ENCODE data around the gene TAF5. TPM values are rescaled to one million over a fixed set of nuclear protein-coding genes. Genes with fewer than 3 reads are reported as not detected.

TAF5 gene
- total and polyA plus RNA-seq, 10 of the 15 experiments (the other 5 are each of a cell fraction or from before 2014, with no cell fraction given) = 3.7 to 9.2 (median 7.3) TPM

DNA sequence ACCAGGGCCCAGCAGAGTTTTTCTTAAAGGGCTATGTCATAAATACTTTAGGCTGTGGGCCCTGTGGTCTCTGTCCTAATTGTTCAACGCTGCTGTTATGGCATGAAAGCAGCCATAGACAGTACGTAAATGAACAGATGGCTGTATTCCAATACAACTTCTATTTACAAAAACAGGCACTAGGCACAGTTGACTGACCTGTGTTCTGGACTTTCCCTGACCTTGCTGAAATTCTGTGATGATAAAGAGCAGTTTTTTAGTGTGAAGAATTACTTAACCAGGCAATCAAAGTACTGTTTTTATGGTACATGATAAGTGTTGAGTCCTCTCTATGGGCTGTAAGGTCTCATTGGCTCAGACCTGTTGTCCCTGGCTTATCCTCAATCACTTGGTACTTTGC, 45.8 kb downstream of the TAF5 start:
- intact Hi-C loops (cut with micrococcal nuclease; ENCODE audit: unreplicated experiment) (loop anchor here (10.0 kb wide), 1 partner anchor 181 kb away; no protein-coding TSS in a partner anchor), in situ Hi-C loops (cut with MboI) (no loop called here)
- no peak for DNase-seq (ENCODE audit: low read depth, low spot score)
- H3K4me1 ChIP-seq (ENCODE audit: control insufficient read depth, insufficient read depth, low read length) = no peaks in the 10 kb centered on the region
- H3K27ac ChIP-seq (ENCODE audit: control insufficient read depth, insufficient read depth) = no peak overlapping the region
- 100% methylated on average over 2 of the region's 2 CpGs for WGBS (ENCODE audit: insufficient coverage, insufficient replicate concordance, low lambda C conversion rate, missing lambda C conversion rate)
- no peak overlapping the region for H3K4me3 ChIP-seq
- H3K27me3 ChIP-seq (replicated peaks in 1 of 2; ENCODE audit: control insufficient read depth in 2 of 2, insufficient read depth in 2 of 2, low read length in 1 of 2) = no peaks in the 10 kb centered on the region
- no peak overlapping the region for H3K4me2 ChIP-seq (ENCODE audit: control insufficient read depth, insufficient read depth)
- no peak for ATAC-seq
- CTCF ChIA-PET = interaction anchor here (0.9 to 8.0 kb wide), 4 partner anchors 38 to 129 kb away, joined by 5 to 195 read pairs (median 101); partner anchors contain the start of genes CALHM2 and CALHM3
- H3K9me3 ChIP-seq (replicated peaks; ENCODE audit: control insufficient read depth, insufficient read depth, low read length) = no peaks in the 10 kb centered on the region
- POLR2A ChIA-PET = no interaction called here
- SMC1A ChIA-PET (ENCODE audit: uncharacterized antibody, unreplicated experiment) = interaction anchor here (1.3 to 4.5 kb wide), 2 partner anchors 63 to 72 kb away, joined by 4 to 43 read pairs; no protein-coding TSS in a partner anchor
- RAD21 ChIA-PET (ENCODE audit: unreplicated experiment) = interaction anchor here (0.6 kb wide), 1 partner anchor 536 kb away, joined by 3 read pairs; no protein-coding TSS in a partner anchor
- H3K9ac ChIP-seq (ENCODE audit: control insufficient read depth, insufficient read depth, low read length) = no peak overlapping the region
- no peak for FAIRE-seq
- H2AFZ ChIP-seq (ENCODE audit: control insufficient read depth, low read depth, low read length) = no peak overlapping the region
- TF ChIP-seq, protein P1, sequence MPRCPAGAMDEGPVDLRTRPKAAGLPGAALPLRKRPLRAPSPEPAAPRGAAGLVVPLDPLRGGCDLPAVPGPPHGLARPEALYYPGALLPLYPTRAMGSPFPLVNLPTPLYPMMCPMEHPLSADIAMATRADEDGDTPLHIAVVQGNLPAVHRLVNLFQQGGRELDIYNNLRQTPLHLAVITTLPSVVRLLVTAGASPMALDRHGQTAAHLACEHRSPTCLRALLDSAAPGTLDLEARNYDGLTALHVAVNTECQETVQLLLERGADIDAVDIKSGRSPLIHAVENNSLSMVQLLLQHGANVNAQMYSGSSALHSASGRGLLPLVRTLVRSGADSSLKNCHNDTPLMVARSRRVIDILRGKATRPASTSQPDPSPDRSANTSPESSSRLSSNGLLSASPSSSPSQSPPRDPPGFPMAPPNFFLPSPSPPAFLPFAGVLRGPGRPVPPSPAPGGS (IDR thresholded peaks at IDR 0.05; ENCODE audit: borderline replicate concordance, insufficient read depth, low read depth, low read length, poor library complexity, severe bottlenecking) = no peak
- TF ChIP-seq, protein P2, sequence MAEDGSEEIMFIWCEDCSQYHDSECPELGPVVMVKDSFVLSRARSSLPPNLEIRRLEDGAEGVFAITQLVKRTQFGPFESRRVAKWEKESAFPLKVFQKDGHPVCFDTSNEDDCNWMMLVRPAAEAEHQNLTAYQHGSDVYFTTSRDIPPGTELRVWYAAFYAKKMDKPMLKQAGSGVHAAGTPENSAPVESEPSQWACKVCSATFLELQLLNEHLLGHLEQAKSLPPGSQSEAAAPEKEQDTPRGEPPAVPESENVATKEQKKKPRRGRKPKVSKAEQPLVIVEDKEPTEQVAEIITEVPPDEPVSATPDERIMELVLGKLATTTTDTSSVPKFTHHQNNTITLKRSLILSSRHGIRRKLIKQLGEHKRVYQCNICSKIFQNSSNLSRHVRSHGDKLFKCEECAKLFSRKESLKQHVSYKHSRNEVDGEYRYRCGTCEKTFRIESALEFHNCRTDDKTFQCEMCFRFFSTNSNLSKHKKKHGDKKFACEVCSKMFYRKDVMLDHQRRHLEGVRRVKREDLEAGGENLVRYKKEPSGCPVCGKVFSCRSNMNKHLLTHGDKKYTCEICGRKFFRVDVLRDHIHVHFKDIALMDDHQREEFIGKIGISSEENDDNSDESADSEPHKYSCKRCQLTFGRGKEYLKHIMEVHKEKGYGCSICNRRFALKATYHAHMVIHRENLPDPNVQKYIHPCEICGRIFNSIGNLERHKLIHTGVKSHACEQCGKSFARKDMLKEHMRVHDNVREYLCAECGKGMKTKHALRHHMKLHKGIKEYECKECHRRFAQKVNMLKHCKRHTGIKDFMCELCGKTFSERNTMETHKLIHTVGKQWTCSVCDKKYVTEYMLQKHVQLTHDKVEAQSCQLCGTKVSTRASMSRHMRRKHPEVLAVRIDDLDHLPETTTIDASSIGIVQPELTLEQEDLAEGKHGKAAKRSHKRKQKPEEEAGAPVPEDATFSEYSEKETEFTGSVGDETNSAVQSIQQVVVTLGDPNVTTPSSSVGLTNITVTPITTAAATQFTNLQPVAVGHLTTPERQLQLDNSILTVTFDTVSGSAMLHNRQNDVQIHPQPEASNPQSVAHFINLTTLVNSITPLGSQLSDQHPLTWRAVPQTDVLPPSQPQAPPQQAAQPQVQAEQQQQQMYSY (CRISPR knock-in tag; IDR thresholded peaks at IDR 0.05) = no peak
- TF ChIP-seq MXI1 (IDR thresholded peaks at IDR 0.05; ENCODE audit: low read depth, low read length) = no peak
- no peak for TF ChIP-seq STAT3 (IDR thresholded peaks at IDR 0.05; ENCODE audit: low read depth, low read length)
- peaks cover 33 to 59% of the 10 kb centered on the region in 2 experiments for H3K36me3 ChIP-seq (ENCODE audit: control insufficient read depth in 2 of 2, insufficient read depth in 2 of 2, low read length in 1 of 2)
- H4K20me1 ChIP-seq (ENCODE audit: control insufficient read depth, insufficient read depth) = no peaks in the 10 kb centered on the region
- no TSS peak for BruUV-seq (replicated peaks)
- H3K79me2 ChIP-seq (ENCODE audit: control insufficient read depth, insufficient read depth, low read length) = no peaks in the 10 kb centered on the region; the same call in 1 of the 2 replicates
